Measurements from ENCODE around the gene SLIT3. TPM values are rescaled to one million over a fixed set of nuclear protein-coding genes. Genes with fewer than 3 reads are reported as not detected.

The SLIT3 gene
- total RNA-seq, 6 donors from 2014 or later = 10.8 to 57.3 (median 32.2) TPM

GRCh38 chr5:169098331-169099121, 202.4 kb downstream of the SLIT3 start:
- WGBS, 2 donors = 83 to 85% methylated on average over 12 of the region's 12 CpGs
- H3K36me3 ChIP-seq = no peaks in the 10 kb centered on the region
- DNase-seq (no peak), ATAC-seq (ENCODE audit: low FRiP score in 2 of 2) (no peak)
- no peak overlapping the region for H3K4me3 ChIP-seq
- H3K27me3 ChIP-seq = no peaks in the 10 kb centered on the region
- H3K9me3 ChIP-seq = no peaks in the 10 kb centered on the region
- H3K27ac ChIP-seq = no peak overlapping the region
- TF ChIP-seq POLR2A (IDR thresholded peaks at IDR 0.05) (no peak), CTCF (IDR thresholded peaks at IDR 0.05) (no peak), EP300 (IDR thresholded peaks at IDR 0.05) (no peak), POLR2AphosphoS5 (IDR thresholded peaks at IDR 0.05) (no peak)
- H3K4me1 ChIP-seq = no peaks in the 10 kb centered on the region

GRCh38 chr5:169097374-169098326, 203.3 kb downstream of the SLIT3 start:
- DNase-seq (peak in 1 of 2 donors; percentile 1), ATAC-seq (ENCODE audit: low FRiP score in 2 of 2) (no peak)
- Histone ChIP-seq H3K4me3 (no peak overlapping the region), H3K27me3 (no peaks in the 10 kb centered on the region), H3K9me3 (no peaks in the 10 kb centered on the region), H3K4me1 (no peaks in the 10 kb centered on the region), H3K27ac (no peak overlapping the region), H3K36me3 (no peaks in the 10 kb centered on the region)
- WGBS, 2 donors = 66 to 72% methylated on average over 10 of the region's 10 CpGs
- no peak for TF ChIP-seq CTCF (IDR thresholded peaks at IDR 0.05)
- TF ChIP-seq EP300 (IDR thresholded peaks at IDR 0.05) = no peak
- TF ChIP-seq POLR2A (IDR thresholded peaks at IDR 0.05) = no peak
- no peak for TF ChIP-seq POLR2AphosphoS5 (IDR thresholded peaks at IDR 0.05)

GRCh38 chr5:169095976-169096375, 205.0 kb downstream of the SLIT3 start:
- Histone ChIP-seq H3K4me3 (no peak overlapping the region), H3K36me3 (no peaks in the 10 kb centered on the region), H3K9me3 (no peaks in the 10 kb centered on the region), H3K4me1 (no peaks in the 10 kb centered on the region), H3K27me3 (no peaks in the 10 kb centered on the region), H3K27ac (no peak overlapping the region)
- ATAC-seq (ENCODE audit: low FRiP score in 2 of 2) (no peak), DNase-seq (no peak)
- no peak for TF ChIP-seq EP300 (IDR thresholded peaks at IDR 0.05)
- TF ChIP-seq POLR2A (IDR thresholded peaks at IDR 0.05) = no peak
- no peak for TF ChIP-seq POLR2AphosphoS5 (IDR thresholded peaks at IDR 0.05)
- WGBS, 2 donors = 77 to 78% methylated on average over 1 of the region's 1 CpG

GRCh38 chr5:169095410-169095960, 205.5 kb downstream of the SLIT3 start:
- DNase-seq (no peak), ATAC-seq (ENCODE audit: low FRiP score in 2 of 2) (no peak)
- 77 to 85% methylated on average over 4 of the region's 4 CpGs for WGBS, 2 donors
- Histone ChIP-seq H3K4me3 (no peak overlapping the region), H3K27me3 (no peaks in the 10 kb centered on the region), H3K27ac (no peak overlapping the region), H3K9me3 (peaks cover 0 to 3% (median 0%) of the 10 kb centered on the region in 4 donors), H3K36me3 (no peaks in the 10 kb centered on the region), H3K4me1 (no peaks in the 10 kb centered on the region)
- TF ChIP-seq CTCF (IDR thresholded peaks at IDR 0.05) (no peak), POLR2A (IDR thresholded peaks at IDR 0.05) (no peak), EP300 (IDR thresholded peaks at IDR 0.05) (no peak), POLR2AphosphoS5 (IDR thresholded peaks at IDR 0.05) (no peak)
